Gastroesophageal sphincter (tissue), 3 donors: Measurements from ENCODE around the gene RALGPS1.

ENCODE experiments used
- POLR2AphosphoS5 ChIP-seq: sonication (generic); formaldehyde crosslinking; IDR thresholded peaks from one replicate; pipeline ENCODE4 v1.6.1; 2017; ENCODE audit warnings: antibody characterized with exemption
- TF ChIP-seq, protein P1 (sequence below), 4 experiments: fragments of 200-600 bp in 2 of 4; fragments of 450-650 bp in 2 of 4; sonication (generic) in 1 of 4; IDR thresholded peaks; one replicate each; pipeline ENCODE4 v1.5.1; 2017 to 2019; ENCODE audit warnings: antibody characterized with exemption in 4 of 4, mild to moderate bottlenecking in 2 of 4, moderate library complexity in 2 of 4

DNA sequence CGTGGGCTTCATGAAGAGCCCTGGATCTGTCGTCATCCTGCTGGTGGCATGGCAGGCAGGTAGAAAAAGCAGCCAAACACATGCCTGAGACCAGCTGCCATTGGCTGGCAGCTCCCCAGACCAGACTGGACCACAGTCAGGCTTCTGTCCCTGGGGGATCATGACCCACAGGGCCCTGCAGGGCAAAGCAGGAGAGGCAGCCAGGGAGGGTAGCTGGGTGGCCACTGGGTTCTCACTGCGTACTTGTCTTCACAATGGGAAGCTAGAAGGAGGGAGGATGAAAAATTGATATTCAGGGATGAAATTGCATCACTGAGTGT is 282.2 kb downstream of the RALGPS1 start:
- TF ChIP-seq, protein P1, sequence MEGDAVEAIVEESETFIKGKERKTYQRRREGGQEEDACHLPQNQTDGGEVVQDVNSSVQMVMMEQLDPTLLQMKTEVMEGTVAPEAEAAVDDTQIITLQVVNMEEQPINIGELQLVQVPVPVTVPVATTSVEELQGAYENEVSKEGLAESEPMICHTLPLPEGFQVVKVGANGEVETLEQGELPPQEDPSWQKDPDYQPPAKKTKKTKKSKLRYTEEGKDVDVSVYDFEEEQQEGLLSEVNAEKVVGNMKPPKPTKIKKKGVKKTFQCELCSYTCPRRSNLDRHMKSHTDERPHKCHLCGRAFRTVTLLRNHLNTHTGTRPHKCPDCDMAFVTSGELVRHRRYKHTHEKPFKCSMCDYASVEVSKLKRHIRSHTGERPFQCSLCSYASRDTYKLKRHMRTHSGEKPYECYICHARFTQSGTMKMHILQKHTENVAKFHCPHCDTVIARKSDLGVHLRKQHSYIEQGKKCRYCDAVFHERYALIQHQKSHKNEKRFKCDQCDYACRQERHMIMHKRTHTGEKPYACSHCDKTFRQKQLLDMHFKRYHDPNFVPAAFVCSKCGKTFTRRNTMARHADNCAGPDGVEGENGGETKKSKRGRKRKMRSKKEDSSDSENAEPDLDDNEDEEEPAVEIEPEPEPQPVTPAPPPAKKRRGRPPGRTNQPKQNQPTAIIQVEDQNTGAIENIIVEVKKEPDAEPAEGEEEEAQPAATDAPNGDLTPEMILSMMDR (IDR thresholded peaks at IDR 0.05) = no peak
- no peak for TF ChIP-seq POLR2AphosphoS5
